Type B pancreatic cell (in vitro differentiated cells): ENCODE data around the gene MAGEF1. TPM values are rescaled to one million over a fixed set of nuclear protein-coding genes. Genes with fewer than 3 reads are reported as not detected.

Experiments used
- DNase-seq: peaks from one replicate; pipeline ENCODE4 v3.0.0; 2021; ENCODE audit warnings: mixed read lengths; ENCODE audit not compliant: unreplicated experiment; ENCODE audit errors: extremely low spot score
- H3K27ac Mint-ChIP-seq: 2 replicates; pipeline ENCODE4 v1.8.0; 2021; ENCODE audit warnings: mild to moderate bottlenecking, mixed read lengths
- H3K27me3 Mint-ChIP-seq: 2 replicates; pipeline ENCODE4 v1.8.0; 2021; ENCODE audit warnings: mixed read lengths
- H3K36me3 Mint-ChIP-seq: 2 replicates; pipeline ENCODE4 v1.8.0; 2021; ENCODE audit warnings: mixed read lengths
- H3K4me1 Mint-ChIP-seq: one replicate; pipeline ENCODE4 v1.8.0; 2021; ENCODE audit warnings: mixed read lengths; ENCODE audit not compliant: unreplicated experiment
- H3K4me3 Mint-ChIP-seq: 2 replicates; pipeline ENCODE4 v1.8.0; 2021; ENCODE audit warnings: mild to moderate bottlenecking, mixed read lengths
- H3K9me3 Mint-ChIP-seq: 2 replicates; pipeline ENCODE4 v1.8.0; 2021; ENCODE audit warnings: mixed read lengths
- CTCF ChIP-seq: fragments of 200-600 bp; sonication (generic); conservative IDR thresholded peaks from 2 replicates; pipeline ENCODE4 v1.5.0; 2021; ENCODE audit warnings: antibody characterized with exemption, mild to moderate bottlenecking
- total RNA-seq: library from RNA; stranded (reverse); gene quantifications from 2 replicates; pipeline ENCODE4 v1.2.1, GENCODE V29; 2021; ENCODE audit warnings: low replicate concordance

MAGEF1 gene
- total RNA-seq, 1 donor from 2014 or later: 69.2 TPM

GRCh38 chr3:184700759-184701158 lies 11.1 kb downstream of the MAGEF1 start:
- Mint-ChIP-seq H3K36me3 (peaks cover 12% of the 10 kb centered on the region), H3K4me1 (peaks cover 29% of the 10 kb centered on the region), H3K9me3 (no peaks in the 10 kb centered on the region), H3K27ac (no peak overlapping the region), H3K27me3 (peaks cover 3% of the 10 kb centered on the region), H3K4me3 (no peak overlapping the region)
- no peak for DNase-seq
- TF ChIP-seq CTCF: no peak

- Mint-ChIP-seq H3K9me3 (no peaks in the 10 kb centered on the region), H3K36me3 (peaks cover 3% of the 10 kb centered on the region), H3K4me3 (no peak overlapping the region), H3K27me3 (peaks cover 3% of the 10 kb centered on the region), H3K27ac (no peak overlapping the region), H3K4me1 (peaks cover 47% of the 10 kb centered on the region)
- no peak for DNase-seq
- TF ChIP-seq CTCF: no peak
Measured at GRCh38 chr3:184697845-184698244, 14.0 kb downstream of the MAGEF1 start.

- Mint-ChIP-seq H3K4me1 (peaks cover 57% of the 10 kb centered on the region), H3K9me3 (no peaks in the 10 kb centered on the region), H3K27ac (no peak overlapping the region), H3K27me3 (peaks cover 3% of the 10 kb centered on the region), H3K36me3 (no peaks in the 10 kb centered on the region), H3K4me3 (no peak overlapping the region)
- no peak for DNase-seq
- TF ChIP-seq CTCF: no peak
Measured at GRCh38 chr3:184696697-184697096, 15.2 kb downstream of the MAGEF1 start.

GRCh38 chr3:184694716-184695115 lies 17.1 kb downstream of the MAGEF1 start:
- no peaks in the 10 kb centered on the region for H3K36me3 Mint-ChIP-seq

GRCh38 chr3:184694133-184694665 lies 17.7 kb downstream of the MAGEF1 start:
- H3K36me3 Mint-ChIP-seq: no peaks in the 10 kb centered on the region

More at GRCh38 chr3:184694716-184695115, 17.1 kb downstream of the MAGEF1 start:
- Mint-ChIP-seq H3K9me3 (no peaks in the 10 kb centered on the region), H3K4me3 (no peak overlapping the region), H3K27me3 (peaks cover 3% of the 10 kb centered on the region), H3K27ac (no peak overlapping the region), H3K4me1 (peaks cover 68% of the 10 kb centered on the region)
- TF ChIP-seq CTCF: no peak
- DNase-seq: no peak

More at GRCh38 chr3:184694133-184694665, 17.7 kb downstream of the MAGEF1 start:
- H3K27me3 Mint-ChIP-seq: peaks cover 3% of the 10 kb centered on the region
- H3K4me3 Mint-ChIP-seq: no peak overlapping the region
- TF ChIP-seq CTCF: no peak
- H3K9me3 Mint-ChIP-seq: no peaks in the 10 kb centered on the region
- peaks cover 68% of the 10 kb centered on the region for H3K4me1 Mint-ChIP-seq
- no peak overlapping the region for H3K27ac Mint-ChIP-seq
- no peak for DNase-seq
